ENCODE data around the gene RAPGEF5.

Gene RAPGEF5

DNA sequence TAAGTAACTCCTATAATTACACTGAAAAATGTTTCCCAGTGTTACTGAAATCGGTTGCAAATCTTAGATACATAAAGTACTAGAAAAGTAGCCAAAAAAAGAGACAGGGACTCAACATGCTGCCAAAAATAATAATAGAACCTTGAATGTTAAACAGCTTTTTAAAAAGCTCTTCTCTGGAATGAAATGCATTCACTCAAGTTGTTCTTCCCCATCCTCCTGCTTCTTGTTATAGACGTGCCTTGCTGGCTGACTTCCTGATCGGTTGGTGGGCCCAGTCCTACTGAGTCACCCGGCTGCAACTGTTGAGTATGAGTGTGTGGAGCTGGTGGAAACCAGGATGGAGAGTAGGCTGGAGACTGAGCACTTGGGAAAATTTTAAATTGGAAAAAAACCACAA, 30.6 kb upstream of the RAPGEF5 start:
- TF ChIP-seq, protein P1, sequence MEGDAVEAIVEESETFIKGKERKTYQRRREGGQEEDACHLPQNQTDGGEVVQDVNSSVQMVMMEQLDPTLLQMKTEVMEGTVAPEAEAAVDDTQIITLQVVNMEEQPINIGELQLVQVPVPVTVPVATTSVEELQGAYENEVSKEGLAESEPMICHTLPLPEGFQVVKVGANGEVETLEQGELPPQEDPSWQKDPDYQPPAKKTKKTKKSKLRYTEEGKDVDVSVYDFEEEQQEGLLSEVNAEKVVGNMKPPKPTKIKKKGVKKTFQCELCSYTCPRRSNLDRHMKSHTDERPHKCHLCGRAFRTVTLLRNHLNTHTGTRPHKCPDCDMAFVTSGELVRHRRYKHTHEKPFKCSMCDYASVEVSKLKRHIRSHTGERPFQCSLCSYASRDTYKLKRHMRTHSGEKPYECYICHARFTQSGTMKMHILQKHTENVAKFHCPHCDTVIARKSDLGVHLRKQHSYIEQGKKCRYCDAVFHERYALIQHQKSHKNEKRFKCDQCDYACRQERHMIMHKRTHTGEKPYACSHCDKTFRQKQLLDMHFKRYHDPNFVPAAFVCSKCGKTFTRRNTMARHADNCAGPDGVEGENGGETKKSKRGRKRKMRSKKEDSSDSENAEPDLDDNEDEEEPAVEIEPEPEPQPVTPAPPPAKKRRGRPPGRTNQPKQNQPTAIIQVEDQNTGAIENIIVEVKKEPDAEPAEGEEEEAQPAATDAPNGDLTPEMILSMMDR (IDR thresholded peaks at IDR 0.05): no peak
- Histone ChIP-seq H3K4me3 (no peak overlapping the region), H3K9me3 (no peaks in the 10 kb centered on the region), H3K27me3 (no peaks in the 10 kb centered on the region), H3K4me1 (peaks cover 0 to 14% (median 3%) of the 10 kb centered on the region in 4 donors), H3K27ac (no peak overlapping the region), H3K36me3 (no peaks in the 10 kb centered on the region)
- intact Hi-C loops (cut with DNase I; ENCODE audit: low total_unique reads): no loop called here
- DNase-seq: peak in 1 of 2 donors; percentile 62

DNA sequence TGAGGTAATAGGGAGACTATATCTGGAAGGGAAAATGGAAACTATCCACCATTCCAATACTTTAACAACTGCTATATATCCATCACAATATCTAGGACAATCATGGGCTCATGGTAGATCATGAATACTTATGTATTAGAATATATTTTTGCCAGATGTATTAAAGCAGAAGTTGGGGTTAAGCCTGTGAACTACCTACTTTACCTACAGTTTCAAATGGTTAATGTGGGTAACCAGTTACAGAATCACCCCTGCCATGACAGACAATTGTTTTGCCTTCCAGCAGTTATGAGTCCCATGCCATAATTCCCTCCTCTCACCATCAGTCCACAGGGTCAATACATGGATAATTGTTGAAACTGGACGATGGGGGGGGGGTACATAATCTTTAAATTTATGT, 29.9 kb upstream of the RAPGEF5 start:
- intact Hi-C loops (cut with DNase I; ENCODE audit: low total_unique reads): no loop called here
- Histone ChIP-seq H3K4me1 (peaks cover 0 to 14% (median 3%) of the 10 kb centered on the region in 4 donors), H3K27ac (no peak overlapping the region), H3K36me3 (no peaks in the 10 kb centered on the region), H3K27me3 (no peaks in the 10 kb centered on the region), H3K4me3 (no peak overlapping the region), H3K9me3 (no peaks in the 10 kb centered on the region)
- TF ChIP-seq, protein P1 (IDR thresholded peaks at IDR 0.05): no peak
- no peak for DNase-seq

DNA sequence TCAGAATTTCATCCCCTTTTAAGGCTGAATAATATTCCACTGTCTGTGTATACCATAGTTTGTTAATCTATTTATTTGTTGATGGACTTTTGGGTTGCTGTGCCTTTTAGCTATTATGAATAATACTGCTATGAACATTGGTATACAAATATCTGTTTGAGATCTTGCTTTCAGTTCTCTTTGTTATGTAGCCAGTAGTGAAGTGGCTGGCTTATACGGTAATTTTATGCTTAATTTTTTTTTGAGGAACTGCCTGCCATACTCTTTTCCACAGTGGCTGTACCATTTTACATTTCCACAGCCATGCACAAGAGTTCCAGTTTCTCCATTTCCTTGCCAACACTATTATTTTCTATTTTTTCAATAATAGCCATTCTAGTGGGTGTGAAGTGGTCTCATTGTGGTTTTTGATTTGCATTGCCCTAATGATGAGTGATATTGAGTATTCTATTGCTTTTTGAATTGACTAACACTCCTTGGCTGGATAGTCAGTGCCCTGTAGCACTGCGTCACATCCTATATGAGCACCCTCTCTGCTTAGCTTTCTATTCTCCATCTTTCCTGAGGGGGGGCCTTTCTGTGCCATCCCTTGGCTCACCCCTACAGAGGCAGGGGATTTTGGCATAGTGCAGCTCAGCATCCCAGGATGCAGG, 29.4 kb upstream of the RAPGEF5 start:
- H3K27me3 ChIP-seq: no peaks in the 10 kb centered on the region
- no peak overlapping the region for H3K4me3 ChIP-seq
- no peaks in the 10 kb centered on the region for H3K9me3 ChIP-seq
- peaks cover 0 to 14% (median 3%) of the 10 kb centered on the region in 4 donors for H3K4me1 ChIP-seq
- H3K36me3 ChIP-seq: no peaks in the 10 kb centered on the region
- no peak for DNase-seq
- TF ChIP-seq, protein P1 (IDR thresholded peaks at IDR 0.05): no peak
- intact Hi-C loops (cut with DNase I; ENCODE audit: low total_unique reads): no loop called here
- H3K27ac ChIP-seq: no peak overlapping the region

DNA sequence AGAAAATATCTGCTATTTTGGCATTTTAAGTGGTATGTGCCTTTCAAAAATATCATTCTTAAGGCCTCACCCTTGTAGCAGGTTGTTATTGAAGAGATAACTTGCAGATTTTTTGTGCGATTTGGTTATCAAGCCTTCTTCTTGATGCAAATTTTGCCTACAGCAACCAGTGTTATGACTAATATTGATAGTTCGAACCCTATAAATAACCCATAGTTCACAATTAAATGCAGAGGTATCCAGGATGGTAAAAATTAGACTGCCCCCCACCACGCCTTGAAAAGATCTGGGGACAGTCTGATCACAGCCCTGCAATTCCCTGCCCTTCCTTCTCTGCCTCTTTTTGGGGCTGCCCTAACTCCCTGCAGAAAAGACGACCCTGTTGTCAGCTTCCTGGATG, 28.4 kb upstream of the RAPGEF5 start:
- TF ChIP-seq, protein P1 (IDR thresholded peaks at IDR 0.05): no peak

GRCh38 chr7:22380333-22380732, 23.4 kb upstream of the RAPGEF5 start:
- Histone ChIP-seq H3K9me3 (no peaks in the 10 kb centered on the region), H3K36me3 (no peaks in the 10 kb centered on the region), H3K27me3 (no peaks in the 10 kb centered on the region), H3K4me1 (peaks cover 0 to 13% (median 3%) of the 10 kb centered on the region in 4 donors), H3K4me3 (no peak overlapping the region), H3K27ac (no peak overlapping the region)
- TF ChIP-seq, protein P1 (IDR thresholded peaks at IDR 0.05): no peak
- intact Hi-C loops (cut with DNase I; ENCODE audit: low total_unique reads): no loop called here
- no peak for DNase-seq

More for the DNA sequence above, 28.4 kb upstream of the RAPGEF5 start:
- DNase-seq: no peak
- Histone ChIP-seq H3K36me3 (no peaks in the 10 kb centered on the region), H3K27me3 (no peaks in the 10 kb centered on the region), H3K9me3 (no peaks in the 10 kb centered on the region), H3K27ac (no peak overlapping the region), H3K4me1 (peaks cover 0 to 14% (median 3%) of the 10 kb centered on the region in 4 donors), H3K4me3 (no peak overlapping the region)
- intact Hi-C loops (cut with DNase I; ENCODE audit: low total_unique reads): no loop called here

Measured in tibial artery (tissue), 4 donors.